Measurements from ENCODE around the gene EXOC4. TPM values are rescaled to one million over a fixed set of nuclear protein-coding genes. Genes with fewer than 3 reads are reported as not detected.

Gene EXOC4
- total RNA-seq, 2 donors from 2014 or later = 48.9 to 102 TPM

GRCh38 chr7:133529861-133530260 is 277.0 kb downstream of the EXOC4 start:
- Histone ChIP-seq H3K9me3 (no peaks in the 10 kb centered on the region), H3K36me3 (no peaks in the 10 kb centered on the region), H3K27ac (no peak overlapping the region), H3K27me3 (replicated peaks; ENCODE audit: insufficient read depth) (no peaks in the 10 kb centered on the region), H3K4me1 (replicated peaks) (no peaks in the 10 kb centered on the region), H3K4me3 (no peak overlapping the region)
- no peak for DNase-seq (ENCODE audit: low spot score)
- intact Hi-C loops (cut with DNase I) = no loop called here
- WGBS = 89% methylated on average over 4 of the region's 4 CpGs
- TF ChIP-seq, protein P1, sequence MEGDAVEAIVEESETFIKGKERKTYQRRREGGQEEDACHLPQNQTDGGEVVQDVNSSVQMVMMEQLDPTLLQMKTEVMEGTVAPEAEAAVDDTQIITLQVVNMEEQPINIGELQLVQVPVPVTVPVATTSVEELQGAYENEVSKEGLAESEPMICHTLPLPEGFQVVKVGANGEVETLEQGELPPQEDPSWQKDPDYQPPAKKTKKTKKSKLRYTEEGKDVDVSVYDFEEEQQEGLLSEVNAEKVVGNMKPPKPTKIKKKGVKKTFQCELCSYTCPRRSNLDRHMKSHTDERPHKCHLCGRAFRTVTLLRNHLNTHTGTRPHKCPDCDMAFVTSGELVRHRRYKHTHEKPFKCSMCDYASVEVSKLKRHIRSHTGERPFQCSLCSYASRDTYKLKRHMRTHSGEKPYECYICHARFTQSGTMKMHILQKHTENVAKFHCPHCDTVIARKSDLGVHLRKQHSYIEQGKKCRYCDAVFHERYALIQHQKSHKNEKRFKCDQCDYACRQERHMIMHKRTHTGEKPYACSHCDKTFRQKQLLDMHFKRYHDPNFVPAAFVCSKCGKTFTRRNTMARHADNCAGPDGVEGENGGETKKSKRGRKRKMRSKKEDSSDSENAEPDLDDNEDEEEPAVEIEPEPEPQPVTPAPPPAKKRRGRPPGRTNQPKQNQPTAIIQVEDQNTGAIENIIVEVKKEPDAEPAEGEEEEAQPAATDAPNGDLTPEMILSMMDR (IDR thresholded peaks at IDR 0.05) = no peak
- no peak for TF ChIP-seq POLR2AphosphoS5 (IDR thresholded peaks at IDR 0.05)
- no peak for TF ChIP-seq POLR2A (IDR thresholded peaks at IDR 0.05)

DNA sequence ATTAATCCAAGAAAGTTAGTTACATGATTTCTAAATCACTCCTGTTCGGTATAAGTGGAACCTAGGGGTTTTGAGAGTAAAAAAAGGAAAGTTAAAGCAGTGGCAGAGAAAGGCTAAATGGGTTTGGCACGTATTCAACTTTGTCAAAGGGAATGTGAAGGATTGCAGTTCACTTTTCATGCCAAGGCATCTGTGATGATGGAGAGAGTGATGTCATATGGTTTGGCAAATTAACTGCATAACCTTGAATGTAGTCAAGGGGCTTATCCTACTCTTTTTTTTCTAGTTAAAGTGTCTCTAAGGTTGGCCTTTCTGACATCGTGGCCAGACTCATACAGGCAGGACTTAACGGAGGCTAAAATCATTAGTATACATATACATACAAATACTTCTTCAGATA is 277.8 kb downstream of the EXOC4 start:
- DNase-seq (ENCODE audit: low spot score) = no peak
- intact Hi-C loops (cut with DNase I) = no loop called here
- Histone ChIP-seq H3K36me3 (no peaks in the 10 kb centered on the region), H3K27ac (no peak overlapping the region), H3K4me3 (no peak overlapping the region), H3K4me1 (replicated peaks) (no peaks in the 10 kb centered on the region), H3K27me3 (replicated peaks; ENCODE audit: insufficient read depth) (no peaks in the 10 kb centered on the region), H3K9me3 (no peaks in the 10 kb centered on the region)
- TF ChIP-seq POLR2A (IDR thresholded peaks at IDR 0.05) (no peak), POLR2AphosphoS5 (IDR thresholded peaks at IDR 0.05) (no peak)
- TF ChIP-seq, protein P1 (IDR thresholded peaks at IDR 0.05) = no peak
- 64% methylated on average over 4 of the region's 4 CpGs for WGBS

DNA sequence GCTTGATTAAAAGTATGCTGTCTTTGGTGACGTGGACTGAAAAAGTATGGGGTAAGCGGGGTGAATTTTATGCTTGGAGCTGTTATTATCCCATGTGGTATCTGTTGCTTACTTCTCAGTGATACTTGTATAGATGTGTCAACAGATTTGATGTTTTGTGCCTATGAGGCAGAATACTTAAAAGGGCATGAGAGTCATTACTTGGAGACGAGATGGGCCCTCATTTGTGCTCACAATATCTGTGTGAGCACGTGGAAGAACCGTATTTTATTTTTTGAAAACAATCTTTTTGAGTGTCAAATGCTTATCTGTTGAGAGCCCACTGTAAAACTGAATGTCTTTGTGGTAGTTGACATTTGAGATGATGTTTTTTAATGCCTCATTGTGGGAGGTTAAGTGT is 281.9 kb downstream of the EXOC4 start:
- Histone ChIP-seq H3K27me3 (replicated peaks; ENCODE audit: insufficient read depth) (no peaks in the 10 kb centered on the region), H3K36me3 (no peaks in the 10 kb centered on the region), H3K9me3 (no peaks in the 10 kb centered on the region), H3K4me3 (no peak overlapping the region), H3K27ac (no peak overlapping the region), H3K4me1 (replicated peaks) (no peaks in the 10 kb centered on the region)
- intact Hi-C loops (cut with DNase I) = no loop called here
- DNase-seq (ENCODE audit: low spot score) = no peak
- TF ChIP-seq POLR2AphosphoS5 (IDR thresholded peaks at IDR 0.05) = no peak
- TF ChIP-seq POLR2A (IDR thresholded peaks at IDR 0.05) = no peak
- TF ChIP-seq, protein P1 (IDR thresholded peaks at IDR 0.05) = no peak
- WGBS = 92% methylated on average over 5 of the region's 5 CpGs

GRCh38 chr7:133535308-133535707 is 282.4 kb downstream of the EXOC4 start:
- intact Hi-C loops (cut with DNase I) = no loop called here
- no peaks in the 10 kb centered on the region for H3K9me3 ChIP-seq
- no peaks in the 10 kb centered on the region for H3K27me3 ChIP-seq (replicated peaks; ENCODE audit: insufficient read depth)
- no peak overlapping the region for H3K4me3 ChIP-seq
- DNase-seq (ENCODE audit: low spot score) = no peak
- TF ChIP-seq, protein P1 (IDR thresholded peaks at IDR 0.05) = no peak
- TF ChIP-seq POLR2A (IDR thresholded peaks at IDR 0.05) (no peak), POLR2AphosphoS5 (IDR thresholded peaks at IDR 0.05) (no peak)
- no peak overlapping the region for H3K27ac ChIP-seq
- WGBS = 87% methylated on average over 2 of the region's 2 CpGs
- no peaks in the 10 kb centered on the region for H3K36me3 ChIP-seq
- H3K4me1 ChIP-seq (replicated peaks) = no peaks in the 10 kb centered on the region

DNA sequence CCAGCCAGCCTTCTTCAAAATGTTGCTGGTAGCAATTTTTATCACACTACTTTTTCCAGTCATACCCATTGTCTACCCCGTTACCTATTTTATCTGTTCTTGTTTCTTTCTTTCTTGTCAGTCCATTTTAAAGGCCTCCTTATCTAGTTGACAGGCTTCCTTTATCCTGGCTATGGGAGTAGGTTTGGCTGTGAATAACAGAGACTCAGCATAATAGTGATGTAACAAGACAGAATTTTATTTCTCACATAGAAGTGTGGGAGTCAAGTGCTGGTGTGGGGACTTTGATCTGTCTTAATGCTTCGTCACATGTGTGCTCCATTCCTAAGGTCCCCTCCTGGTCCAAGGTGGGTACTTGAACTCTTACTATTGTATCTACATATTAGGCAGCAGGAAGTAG is 283.6 kb downstream of the EXOC4 start:
- WGBS = 98% methylated on average over 2 of the region's 2 CpGs
- TF ChIP-seq POLR2A (IDR thresholded peaks at IDR 0.05) (no peak), POLR2AphosphoS5 (IDR thresholded peaks at IDR 0.05) (no peak)
- TF ChIP-seq, protein P1 (IDR thresholded peaks at IDR 0.05) = no peak
- Histone ChIP-seq H3K27ac (no peak overlapping the region), H3K4me1 (replicated peaks) (no peaks in the 10 kb centered on the region), H3K4me3 (no peak overlapping the region), H3K9me3 (no peaks in the 10 kb centered on the region), H3K36me3 (no peaks in the 10 kb centered on the region), H3K27me3 (replicated peaks; ENCODE audit: insufficient read depth) (no peaks in the 10 kb centered on the region)
- no peak for DNase-seq (ENCODE audit: low spot score)
- intact Hi-C loops (cut with DNase I) = no loop called here
